Measurements from ENCODE around the gene VPS33B.

- no peak for TF ChIP-seq EP300 (IDR thresholded peaks at IDR 0.05; ENCODE audit: borderline replicate concordance in 1 of 2, low read depth in 2 of 2, low read length in 2 of 2)
- no peak for TF ChIP-seq SIN3A (conservative IDR thresholded peaks at IDR 0.05 in 1 of 2, IDR thresholded peaks at IDR 0.05 in 1 of 2; ENCODE audit: low read depth in 1 of 2, low read length in 2 of 2)
These were observed 40.3 kb downstream of the VPS33B start for GRCh38 chr15:90982135-90982534.

All from H1 (cell line).